Adipocyte (in vitro differentiated cells): ENCODE results near the gene NAIF1.
"Not testable (repeated sequence)": the region's sequence is repeated elsewhere in the genome, so short reads cannot be mapped to it uniquely, and the experiment has no call there.

Source experiments
- DNase-seq: peaks from one replicate; pipeline ENCODE4 v3.0.0-alpha.2; 2015; ENCODE audit warnings: low read depth
- H3K27me3 ChIP-seq: replicated peaks from 2 replicates; pipeline ENCODE4 v1.7.0; 2013; ENCODE audit warnings: mild to moderate bottlenecking, low read length, moderate library complexity; ENCODE audit not compliant: control insufficient read depth, insufficient read depth
- H3K36me3 ChIP-seq: 2 replicates; pipeline ENCODE4 v1.7.0; 2013; ENCODE audit warnings: low read length, mild to moderate bottlenecking, moderate library complexity; ENCODE audit not compliant: control insufficient read depth, insufficient read depth, severe bottlenecking
- H3K4me1 ChIP-seq: 2 replicates; pipeline ENCODE4 v1.7.0; 2013; ENCODE audit warnings: mild to moderate bottlenecking, low read length, moderate library complexity; ENCODE audit not compliant: control insufficient read depth, insufficient read depth
- H3K4me3 ChIP-seq: 2 replicates; pipeline ENCODE4 v1.7.0; 2013; ENCODE audit warnings: mild to moderate bottlenecking, low read length, moderate library complexity
- H3K9ac ChIP-seq: 2 replicates; pipeline ENCODE4 v1.7.0; 2013; ENCODE audit warnings: mild to moderate bottlenecking, low read length, moderate library complexity
- H3K9me3 ChIP-seq: 2 replicates; pipeline ENCODE4 v1.7.0; 2013; ENCODE audit warnings: mild to moderate bottlenecking, low read length, moderate library complexity; ENCODE audit not compliant: control insufficient read depth

Gene NAIF1

GRCh38 chr9:128078504-128079434 lies 11.6 kb upstream of the NAIF1 start:
- no peaks in the 10 kb centered on the region for H3K36me3 ChIP-seq
- no peaks in the 10 kb centered on the region for H3K9me3 ChIP-seq
- peaks cover 47% of the 10 kb centered on the region for H3K4me1 ChIP-seq
- no peak overlapping the region for H3K9ac ChIP-seq
- H3K4me3 ChIP-seq: no peak overlapping the region
- no peaks in the 10 kb centered on the region for H3K27me3 ChIP-seq
- DNase-seq: peak; percentile 44

GRCh38 chr9:128077847-128078503 lies 10.9 kb upstream of the NAIF1 start:
- H3K9ac ChIP-seq: no peak overlapping the region
- H3K36me3 ChIP-seq: no peaks in the 10 kb centered on the region
- H3K4me1 ChIP-seq: peaks cover 55% of the 10 kb centered on the region
- H3K9me3 ChIP-seq: no peaks in the 10 kb centered on the region
- H3K27me3 ChIP-seq: no peaks in the 10 kb centered on the region
- H3K4me3 ChIP-seq: no peak overlapping the region
- DNase-seq: no peak

GRCh38 chr9:128073253-128073886 lies 6.2 kb upstream of the NAIF1 start:
- Histone ChIP-seq H3K36me3 (no peaks in the 10 kb centered on the region), H3K9ac (peak overlapping the region; percentile 79), H3K27me3 (no peaks in the 10 kb centered on the region), H3K4me3 (peak overlapping the region; percentile 67), H3K4me1 (peaks cover 58% of the 10 kb centered on the region), H3K9me3 (no peaks in the 10 kb centered on the region)
- peak; percentile 69 for DNase-seq

GRCh38 chr9:128072144-128073021 lies 5.3 kb upstream of the NAIF1 start:
- H3K4me1 ChIP-seq: peaks cover 58% of the 10 kb centered on the region
- H3K36me3 ChIP-seq: no peaks in the 10 kb centered on the region
- H3K27me3 ChIP-seq: no peaks in the 10 kb centered on the region
- peak; percentile 89 for DNase-seq
- H3K4me3 ChIP-seq: peak overlapping the region; percentile 67
- peak overlapping the region; percentile 79 for H3K9ac ChIP-seq
- no peaks in the 10 kb centered on the region for H3K9me3 ChIP-seq

GRCh38 chr9:128071475-128071874 lies 4.4 kb upstream of the NAIF1 start:
- not testable (repeated sequence) for H3K36me3 ChIP-seq
- peak overlapping the region; percentile 79 for H3K9ac ChIP-seq

DNA sequence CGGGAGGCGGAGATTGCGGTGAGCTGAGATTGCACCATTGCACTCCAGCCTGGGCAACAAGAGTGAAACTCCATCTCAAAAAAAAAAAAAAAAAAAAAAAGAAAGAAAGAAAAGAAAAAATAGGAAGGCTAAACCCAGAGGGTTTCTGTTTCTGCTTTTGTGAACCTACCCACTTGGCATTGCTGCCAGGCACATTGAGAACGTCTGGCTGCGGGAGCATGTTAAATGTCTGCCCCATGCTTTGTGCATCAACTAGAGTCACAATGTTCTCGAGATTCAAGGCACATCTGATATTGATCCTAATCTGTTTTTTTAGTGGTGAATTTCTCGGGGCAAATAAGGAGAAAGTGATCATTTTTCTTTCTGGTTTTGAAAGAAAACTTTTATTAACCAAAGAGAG lies 3.8 kb upstream of the NAIF1 start:
- Histone ChIP-seq H3K9me3 (no peaks in the 10 kb centered on the region), H3K9ac (peak overlapping the region; percentile 2), H3K27me3 (no peaks in the 10 kb centered on the region), H3K36me3 (no peaks in the 10 kb centered on the region), H3K4me3 (no peak overlapping the region), H3K4me1 (peaks cover 69% of the 10 kb centered on the region)
- no peak for DNase-seq

More at GRCh38 chr9:128071475-128071874, 4.4 kb upstream of the NAIF1 start:
- not testable (repeated sequence) for H3K4me3 ChIP-seq, DNase-seq, H3K9me3 ChIP-seq, H3K27me3 ChIP-seq
- H3K4me1 ChIP-seq: peaks cover 63% of the 10 kb centered on the region

- Histone ChIP-seq H3K27me3 (no peaks in the 10 kb centered on the region), H3K9ac (peak overlapping the region; percentile 84), H3K36me3 (no peaks in the 10 kb centered on the region), H3K9me3 (no peaks in the 10 kb centered on the region), H3K4me1 (peaks cover 63% of the 10 kb centered on the region), H3K4me3 (peak overlapping the region; percentile 84)
- peak; percentile 57 for DNase-seq
Observed at GRCh38 chr9:128068386-128069205, 1.5 kb upstream of the NAIF1 start.

- DNase-seq: peak; percentile 100
- Histone ChIP-seq H3K27me3 (no peaks in the 10 kb centered on the region), H3K36me3 (peaks cover 7% of the 10 kb centered on the region), H3K9me3 (no peaks in the 10 kb centered on the region), H3K4me1 (peaks cover 56% of the 10 kb centered on the region), H3K9ac (peak within 1 kb of the TSS; percentile 93), H3K4me3 (peak within 1 kb of the TSS; percentile 95)
Observed at GRCh38 chr9:128067645-128068385, 695 bp upstream of the NAIF1 start, which contains the start of gene SLC25A25. Gene SLC25A25, plus strand, starts transcription at chr9:128068232. Its CDS starts 88 bp downstream, at chr9:128068320.

DNA sequence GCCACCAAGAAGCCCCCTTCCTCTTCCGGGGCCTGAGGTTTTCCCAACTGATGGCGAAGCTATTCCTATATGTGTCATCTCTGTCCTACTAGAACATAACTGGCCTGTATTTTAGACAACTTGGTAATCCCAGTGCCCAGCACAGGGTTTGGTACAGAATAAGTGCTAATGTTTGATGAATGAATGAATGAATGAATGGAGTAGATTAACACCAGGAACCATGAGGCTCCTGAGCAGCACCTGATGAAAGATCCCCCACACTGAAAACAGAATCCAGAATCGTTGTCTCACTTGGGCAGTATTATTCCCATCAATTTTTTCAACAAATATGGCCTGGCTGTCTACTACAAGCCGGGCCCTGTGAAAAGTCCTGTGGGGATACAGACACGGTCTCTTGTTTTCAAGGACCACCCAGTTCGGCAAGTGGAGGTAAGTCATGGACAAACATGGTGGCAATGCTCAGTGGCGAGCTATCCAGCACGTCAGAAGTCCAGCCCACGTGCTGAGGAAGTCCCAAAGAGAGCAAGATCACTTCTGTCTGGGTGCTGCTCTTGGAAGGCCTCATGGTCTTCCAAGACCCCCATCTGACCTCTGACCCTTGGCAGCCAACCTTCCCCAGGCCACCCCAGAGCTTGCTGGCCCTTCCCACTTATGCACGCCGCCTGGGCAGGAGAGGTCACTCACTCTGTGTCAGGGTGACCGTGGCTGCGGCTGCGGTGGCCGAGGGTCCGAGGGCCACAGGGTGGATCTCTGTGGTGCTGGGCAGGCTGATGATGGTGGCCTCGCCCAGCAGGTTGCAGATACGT lies 1.0 kb downstream of the NAIF1 start:
- peaks cover 40% of the 10 kb centered on the region for H3K4me1 ChIP-seq
- H3K9me3 ChIP-seq: no peaks in the 10 kb centered on the region
- no peaks in the 10 kb centered on the region for H3K27me3 ChIP-seq
- peak overlapping the region; percentile 87 for H3K9ac ChIP-seq
- no peak for DNase-seq
- H3K36me3 ChIP-seq: peaks cover 12% of the 10 kb centered on the region
- peak overlapping the region; percentile 95 for H3K4me3 ChIP-seq
